HG02938 (cell line): Measurements from ENCODE around the gene CCDC191.

Source experiments
- ATAC-seq: cut with Tn5 transposase; IDR thresholded peaks from one replicate; pipeline ENCODE4 v1.9.1; 2021; ENCODE audit warnings: mild to moderate bottlenecking, moderate library complexity; ENCODE audit not compliant: unreplicated experiment

CCDC191 gene

GRCh38 chr3:114058646-114059045 lies 2.3 kb upstream of the CCDC191 start:
- no peak for ATAC-seq

DNA sequence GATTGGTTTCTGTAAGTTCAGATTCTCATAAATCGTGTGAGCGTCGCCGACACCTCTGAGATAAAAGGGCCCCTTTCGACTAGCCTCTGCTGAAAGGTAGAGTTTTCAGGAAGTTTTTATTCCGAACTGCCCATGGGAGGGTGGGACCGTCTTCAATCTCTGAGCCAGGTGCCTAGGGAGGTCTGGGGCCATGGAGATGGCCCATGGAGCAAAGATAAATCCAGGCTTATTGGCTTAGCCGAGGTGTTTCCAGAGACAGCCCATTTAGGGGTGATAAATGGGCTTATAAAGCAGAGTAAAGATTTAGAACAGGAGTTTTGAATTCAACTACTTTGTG lies 653 bp upstream of the CCDC191 start:
- peak; percentile 2 for ATAC-seq

- no peak for ATAC-seq
Measured at GRCh38 chr3:114052216-114052615, 4.1 kb downstream of the CCDC191 start.

DNA sequence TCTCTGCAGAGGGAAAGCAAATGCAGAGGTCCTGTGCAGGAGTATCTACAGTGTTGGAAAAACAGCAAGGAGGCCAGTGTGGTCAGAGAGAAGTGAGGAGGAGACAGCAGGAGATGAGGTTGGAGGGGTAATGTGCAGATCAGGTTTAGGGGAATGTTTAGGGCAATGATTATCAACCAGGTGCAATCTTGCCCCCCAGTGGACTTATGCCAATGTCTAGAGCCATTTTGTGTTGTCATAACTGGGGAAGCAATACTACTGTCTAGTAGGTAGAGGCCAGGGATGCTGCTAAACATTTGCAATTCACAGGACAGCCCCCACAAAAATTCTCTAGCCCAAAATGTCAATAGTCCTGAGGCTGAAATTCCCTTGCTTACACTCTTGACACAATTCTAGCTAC lies 13.1 kb downstream of the CCDC191 start:
- ATAC-seq, result no peak

- ATAC-seq, result no peak
Measured at GRCh38 chr3:114035896-114036295, 20.4 kb downstream of the CCDC191 start.

DNA sequence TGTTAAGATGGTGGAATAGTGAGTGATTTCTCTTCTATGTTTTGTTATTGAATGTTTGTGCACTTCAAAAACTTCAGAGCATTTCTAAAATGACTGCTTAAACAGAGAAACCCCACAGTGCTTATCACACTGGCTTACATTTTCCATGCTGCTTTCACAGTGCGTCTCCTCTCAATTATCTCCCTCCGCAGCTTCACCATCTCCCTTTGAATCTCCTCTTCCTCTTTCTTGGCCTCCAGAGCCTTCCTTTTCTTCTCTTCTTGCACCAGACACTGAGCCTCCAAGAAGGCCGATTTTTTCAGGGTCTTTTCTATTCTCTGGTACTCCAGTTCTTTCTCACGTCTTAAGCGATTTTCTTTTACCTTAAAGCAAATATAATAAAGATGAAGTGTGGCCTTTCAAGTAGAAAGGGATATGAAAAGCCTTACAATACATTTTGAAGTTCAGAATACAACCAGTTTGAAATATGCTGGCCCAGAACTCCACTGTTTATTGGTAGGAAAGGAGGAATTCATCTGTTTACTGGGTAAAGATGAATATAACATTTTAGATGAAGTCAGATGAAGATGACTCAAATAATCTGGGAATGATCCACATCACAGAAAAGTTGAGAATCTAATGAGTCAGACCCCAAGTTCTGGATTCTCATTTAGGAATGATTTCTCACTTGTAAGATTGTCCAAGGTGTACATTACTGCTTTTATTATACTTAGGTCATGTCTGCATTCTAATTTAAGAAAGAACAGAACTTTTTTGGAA lies 21.4 kb downstream of the CCDC191 start:
- no peak for ATAC-seq

- no peak for ATAC-seq
Measured at GRCh38 chr3:114034211-114034610, 22.1 kb downstream of the CCDC191 start.

DNA sequence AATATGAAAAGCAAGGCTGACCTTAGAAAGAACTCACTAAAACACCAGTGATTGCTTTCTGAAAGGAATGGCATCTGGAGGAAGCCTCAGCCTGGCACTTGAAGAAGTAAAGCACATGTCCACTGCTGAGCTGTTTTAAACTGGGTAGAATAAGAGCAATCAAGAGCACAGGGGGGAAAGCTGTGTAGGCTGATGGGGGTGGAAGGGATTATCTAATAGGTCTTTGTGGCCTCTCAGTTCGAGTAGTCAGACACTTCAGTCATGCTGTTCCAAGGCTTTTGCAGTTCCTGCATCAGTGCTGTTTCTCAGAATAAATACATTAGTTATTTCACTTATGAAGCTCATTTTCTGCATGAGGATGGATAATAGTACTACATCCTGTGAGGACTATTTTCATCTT lies 22.6 kb downstream of the CCDC191 start:
- ATAC-seq, result no peak

GRCh38 chr3:114026331-114026730 lies 30.0 kb downstream of the CCDC191 start:
- no peak for ATAC-seq

DNA sequence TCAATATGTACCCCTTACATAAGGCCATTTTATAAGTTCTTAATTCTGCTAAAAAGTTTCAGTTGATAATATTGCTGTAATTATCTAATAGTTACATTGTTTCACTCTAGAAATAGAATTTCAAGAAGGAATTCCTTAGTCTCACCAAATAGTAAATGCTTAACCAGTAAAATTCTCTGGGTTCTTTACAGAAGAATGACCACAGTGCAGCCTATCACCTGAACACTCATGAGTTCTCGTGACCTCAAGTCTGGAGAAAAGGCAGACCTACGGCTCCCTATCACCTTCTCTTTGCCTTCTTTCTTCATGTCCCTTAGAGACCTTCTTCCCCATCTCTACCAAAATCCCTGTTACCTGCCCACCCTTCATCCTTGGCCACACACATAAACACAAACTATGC lies 30.9 kb downstream of the CCDC191 start:
- no peak for ATAC-seq

DNA sequence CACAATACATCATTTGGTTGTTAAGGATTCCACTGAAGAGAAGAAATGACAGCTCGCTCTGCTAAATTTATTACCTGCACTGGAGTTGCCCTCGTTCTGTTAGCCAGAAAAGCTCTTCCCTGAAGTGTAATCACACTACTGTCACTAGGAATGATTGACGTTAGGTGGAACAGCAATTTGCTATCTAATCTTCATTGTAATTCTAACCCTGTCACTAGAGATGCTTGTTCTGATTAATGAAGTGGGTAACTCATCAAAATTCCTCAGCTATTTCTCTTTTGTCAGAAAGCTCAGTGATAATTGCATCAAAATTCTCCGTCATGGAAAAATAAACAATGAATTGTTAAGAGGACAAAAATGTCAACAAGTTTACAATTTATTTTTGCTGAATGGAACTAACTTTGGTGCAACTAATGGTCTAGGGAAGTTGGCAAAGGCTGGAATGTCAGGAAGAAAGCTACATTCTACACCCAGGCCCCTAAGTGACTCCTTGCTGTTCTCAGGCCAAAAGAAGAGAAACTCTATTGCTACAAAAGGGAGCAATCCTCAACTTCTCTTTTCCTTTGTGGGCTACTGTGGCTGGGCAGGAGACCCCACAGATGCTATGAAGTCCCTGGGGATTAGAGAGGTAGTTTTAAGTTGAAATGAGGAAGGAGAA lies 34.1 kb downstream of the CCDC191 start:
- no peak for ATAC-seq

GRCh38 chr3:114020907-114021306 lies 35.4 kb downstream of the CCDC191 start:
- no peak for ATAC-seq

- no peak for ATAC-seq
Measured at GRCh38 chr3:114019486-114019885, 36.8 kb downstream of the CCDC191 start.

GRCh38 chr3:114014211-114014610 lies 42.1 kb downstream of the CCDC191 start:
- no peak for ATAC-seq

DNA sequence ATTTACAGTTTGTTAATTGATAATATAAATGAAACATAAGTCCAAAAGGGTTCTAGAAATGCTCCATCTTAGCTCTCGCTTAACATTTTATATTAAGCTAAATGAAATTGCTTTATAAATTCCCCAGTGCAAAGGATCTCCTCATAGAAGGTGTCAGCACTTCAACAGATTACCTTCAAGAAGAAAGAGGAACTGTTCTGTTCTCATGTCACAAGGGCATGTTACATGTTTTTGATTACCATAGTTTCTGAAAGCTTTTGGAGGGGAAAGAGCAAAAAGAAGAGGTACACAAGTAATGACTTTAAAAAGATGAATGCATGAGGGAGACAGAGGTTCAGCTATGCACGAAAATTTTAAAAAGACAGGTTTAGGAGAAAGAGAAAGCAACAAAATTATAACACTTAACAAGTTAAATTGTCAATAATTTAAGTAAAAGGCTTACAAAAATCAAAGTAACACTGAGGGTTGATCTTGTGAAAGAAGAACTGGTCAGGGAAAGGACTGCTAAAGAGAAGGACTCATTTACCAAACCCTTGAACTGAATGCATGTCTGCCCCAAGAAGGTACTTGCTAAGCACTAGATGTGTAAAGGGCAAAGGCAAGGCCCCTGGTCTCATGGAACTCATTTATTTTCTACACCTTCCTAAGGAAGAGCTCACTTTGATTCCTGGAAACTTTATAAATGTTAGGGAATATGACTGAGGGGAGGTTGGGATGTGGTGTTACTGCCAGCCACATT lies 45.1 kb downstream of the CCDC191 start:
- peak; percentile 88 for ATAC-seq

- ATAC-seq, result peak; percentile 93
Measured at GRCh38 chr3:114005481-114005880, 50.8 kb downstream of the CCDC191 start.

- peak; percentile 87 for ATAC-seq
Measured at GRCh38 chr3:113985541-113985940, 70.8 kb downstream of the CCDC191 start.

- ATAC-seq, result no peak
Measured at GRCh38 chr3:113983544-113983943, 72.8 kb downstream of the CCDC191 start.

- ATAC-seq, result no peak
Measured at GRCh38 chr3:113981803-113982202, 74.5 kb downstream of the CCDC191 start.

GRCh38 chr3:113979916-113980315 lies 76.4 kb downstream of the CCDC191 start:
- no peak for ATAC-seq

GRCh38 chr3:113977822-113978221 lies 78.5 kb downstream of the CCDC191 start:
- ATAC-seq, result no peak

GRCh38 chr3:113968986-113969385 lies 87.3 kb downstream of the CCDC191 start:
- no peak for ATAC-seq
